ENCODE results near the gene GSTCD.

DNA sequence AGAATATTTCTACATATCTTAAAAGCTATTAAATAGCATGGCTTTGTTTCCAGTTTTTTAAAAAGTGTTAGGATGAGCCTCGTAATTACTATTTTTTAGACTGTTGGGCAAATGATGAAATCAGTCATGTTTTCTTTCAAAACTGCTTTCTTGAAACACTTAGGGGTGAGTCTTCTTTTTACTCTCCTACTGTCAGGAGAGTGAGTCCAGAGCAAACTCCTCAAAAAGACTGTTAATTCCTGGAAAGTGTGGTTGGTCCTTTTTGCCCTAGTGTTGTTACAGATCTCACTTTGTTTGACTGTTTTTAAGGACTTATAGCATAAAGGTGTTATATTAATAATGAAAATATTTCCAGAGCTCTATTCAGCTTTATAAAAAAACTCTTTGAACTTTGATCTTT, 6.3 kb downstream of the GSTCD start:
- TF ChIP-seq, protein P1, sequence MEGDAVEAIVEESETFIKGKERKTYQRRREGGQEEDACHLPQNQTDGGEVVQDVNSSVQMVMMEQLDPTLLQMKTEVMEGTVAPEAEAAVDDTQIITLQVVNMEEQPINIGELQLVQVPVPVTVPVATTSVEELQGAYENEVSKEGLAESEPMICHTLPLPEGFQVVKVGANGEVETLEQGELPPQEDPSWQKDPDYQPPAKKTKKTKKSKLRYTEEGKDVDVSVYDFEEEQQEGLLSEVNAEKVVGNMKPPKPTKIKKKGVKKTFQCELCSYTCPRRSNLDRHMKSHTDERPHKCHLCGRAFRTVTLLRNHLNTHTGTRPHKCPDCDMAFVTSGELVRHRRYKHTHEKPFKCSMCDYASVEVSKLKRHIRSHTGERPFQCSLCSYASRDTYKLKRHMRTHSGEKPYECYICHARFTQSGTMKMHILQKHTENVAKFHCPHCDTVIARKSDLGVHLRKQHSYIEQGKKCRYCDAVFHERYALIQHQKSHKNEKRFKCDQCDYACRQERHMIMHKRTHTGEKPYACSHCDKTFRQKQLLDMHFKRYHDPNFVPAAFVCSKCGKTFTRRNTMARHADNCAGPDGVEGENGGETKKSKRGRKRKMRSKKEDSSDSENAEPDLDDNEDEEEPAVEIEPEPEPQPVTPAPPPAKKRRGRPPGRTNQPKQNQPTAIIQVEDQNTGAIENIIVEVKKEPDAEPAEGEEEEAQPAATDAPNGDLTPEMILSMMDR (IDR thresholded peaks at IDR 0.05), result no peak
- TF ChIP-seq POLR2A (IDR thresholded peaks at IDR 0.05), result no peak
